22Rv1 (cell line): ENCODE measurements around the gene SULF2.

Experiments used
- H3K27ac ChIP-seq: fragments of 450-650 bp; 2 replicates; pipeline ENCODE4 v1.5.1; 2017
- CTCF ChIP-seq: fragments of 450-650 bp; IDR thresholded peaks from 2 replicates; pipeline ENCODE4 v1.5.1; 2017; ENCODE audit warnings: mild to moderate bottlenecking
- ZFX ChIP-seq: fragments of 450-650 bp; IDR thresholded peaks from 2 replicates; pipeline ENCODE4 v1.6.1; 2017; ENCODE audit warnings: antibody characterized with exemption, borderline replicate concordance

The SULF2 gene

GRCh38 chr20:47612670-47613069, 172.6 kb downstream of the SULF2 start:
- TF ChIP-seq ZFX (no peak), CTCF (no peak)
- no peak overlapping the region for H3K27ac ChIP-seq

GRCh38 chr20:47611785-47612184, 173.5 kb downstream of the SULF2 start:
- no peak overlapping the region for H3K27ac ChIP-seq
- TF ChIP-seq CTCF (no peak), ZFX (no peak)

GRCh38 chr20:47610945-47611250, 174.4 kb downstream of the SULF2 start:
- H3K27ac ChIP-seq: no peak overlapping the region
- TF ChIP-seq CTCF (no peak), ZFX (no peak)

- no peak overlapping the region for H3K27ac ChIP-seq
- no peak for TF ChIP-seq ZFX
- TF ChIP-seq CTCF: no peak
Measured at GRCh38 chr20:47610247-47610944, 174.9 kb downstream of the SULF2 start.

- TF ChIP-seq CTCF (no peak), ZFX (no peak)
- no peak overlapping the region for H3K27ac ChIP-seq
Measured at GRCh38 chr20:47609001-47609400, 176.3 kb downstream of the SULF2 start.
